Activated CD4-positive, CD25-positive, alpha-beta regulatory T cell (primary cell): Measurements from ENCODE around the gene MEGF6.

Experiments
- DNase-seq, 4 experiments: peaks; one replicate each; lab custom pipeline; 2025; lab: John Stamatoyannopoulos, UW

Gene MEGF6

GRCh38 chr1:3440711-3441409 is 170.4 kb downstream of the MEGF6 start:
- no peak for DNase-seq

- DNase-seq: no peak
Measured at GRCh38 chr1:3440300-3440681, 171.0 kb downstream of the MEGF6 start.
